Measurements from ENCODE around the gene SH3PXD2A. TPM values are rescaled to one million over a fixed set of nuclear protein-coding genes. Genes with fewer than 3 reads are reported as not detected.

SH3PXD2A gene
- total RNA-seq, 1 donor from 2014 or later = 28.7 TPM

DNA sequence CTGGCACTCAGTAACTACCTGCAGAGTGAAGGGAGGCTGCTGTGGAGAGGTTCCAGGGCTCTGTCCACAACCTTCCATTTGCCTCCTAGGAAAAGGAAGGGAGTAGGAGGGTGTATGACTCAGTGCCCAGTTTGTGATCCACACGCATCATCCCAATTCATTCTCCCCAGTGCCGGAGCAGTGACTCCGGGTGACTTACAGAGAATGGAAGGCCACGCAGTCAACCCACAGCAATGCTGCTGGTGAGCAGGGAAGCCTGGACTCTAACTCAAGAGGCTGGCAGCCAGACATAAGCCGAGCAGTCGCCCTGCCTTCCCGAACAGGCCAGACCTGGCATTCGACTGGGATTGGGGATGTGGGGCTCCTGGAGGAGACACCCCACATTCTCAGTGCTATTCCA lies 139.9 kb downstream of the SH3PXD2A start:
- DNase-seq (ENCODE audit: missing footprints) (no peak), ATAC-seq (no peak)
- intact Hi-C loops (cut with DNase I) = no loop called here

GRCh38 chr10:103714232-103714891 lies 141.0 kb downstream of the SH3PXD2A start:
- DNase-seq (ENCODE audit: missing footprints) (peak; percentile 41), ATAC-seq (no peak)
- intact Hi-C loops (cut with DNase I) = no loop called here

GRCh38 chr10:103713676-103714075 lies 141.7 kb downstream of the SH3PXD2A start:
- intact Hi-C loops (cut with DNase I) = loop anchor here (1.0 kb wide), 3 partner anchors 142 to 173 kb away; partner anchors contain the start of gene SH3PXD2A
- no peak for ATAC-seq
- no peak for DNase-seq (ENCODE audit: missing footprints)

GRCh38 chr10:103712898-103713498 lies 142.4 kb downstream of the SH3PXD2A start:
- DNase-seq (ENCODE audit: missing footprints) (peak; percentile 81), ATAC-seq (peak; percentile 86)
- intact Hi-C loops (cut with DNase I) = loop anchor here (1.0 kb wide), 3 partner anchors 142 to 173 kb away; partner anchors contain the start of gene SH3PXD2A

GRCh38 chr10:103712146-103712545 lies 143.2 kb downstream of the SH3PXD2A start:
- intact Hi-C loops (cut with DNase I) = no loop called here
- DNase-seq (ENCODE audit: missing footprints) (no peak), ATAC-seq (no peak)

DNA sequence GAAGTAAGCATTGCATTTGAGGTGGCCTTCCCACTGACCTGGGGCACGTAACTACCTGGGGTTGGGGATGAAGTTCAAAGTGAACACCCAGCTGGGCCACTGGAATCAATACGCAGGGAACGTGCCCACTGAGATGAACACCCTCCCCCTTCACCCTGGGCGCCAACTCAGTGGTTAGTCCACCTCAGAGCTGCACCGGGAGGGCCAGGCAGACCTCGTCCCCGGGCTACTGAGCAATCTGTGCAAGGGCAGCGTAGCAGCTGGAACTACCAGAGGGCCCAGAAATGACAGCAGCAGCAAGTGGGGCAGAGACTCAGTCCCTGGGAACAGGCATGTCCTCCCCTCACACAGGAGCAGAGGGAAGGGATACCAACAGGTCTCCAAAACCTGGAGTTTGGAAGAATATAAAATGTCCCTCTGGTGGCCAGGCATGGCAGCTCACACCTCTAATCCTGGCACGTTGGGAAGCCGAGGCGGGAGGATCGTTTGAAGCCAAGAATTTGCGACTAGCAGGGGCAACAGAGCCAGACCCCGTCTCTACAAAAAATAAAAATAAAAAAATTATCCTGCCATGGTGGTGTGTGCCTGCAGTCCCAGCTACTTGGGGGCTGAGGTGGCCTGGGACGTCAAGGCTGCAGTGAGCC lies 143.9 kb downstream of the SH3PXD2A start:
- no peak for ATAC-seq
- no peak for DNase-seq (ENCODE audit: missing footprints)
- intact Hi-C loops (cut with DNase I) = no loop called here

DNA sequence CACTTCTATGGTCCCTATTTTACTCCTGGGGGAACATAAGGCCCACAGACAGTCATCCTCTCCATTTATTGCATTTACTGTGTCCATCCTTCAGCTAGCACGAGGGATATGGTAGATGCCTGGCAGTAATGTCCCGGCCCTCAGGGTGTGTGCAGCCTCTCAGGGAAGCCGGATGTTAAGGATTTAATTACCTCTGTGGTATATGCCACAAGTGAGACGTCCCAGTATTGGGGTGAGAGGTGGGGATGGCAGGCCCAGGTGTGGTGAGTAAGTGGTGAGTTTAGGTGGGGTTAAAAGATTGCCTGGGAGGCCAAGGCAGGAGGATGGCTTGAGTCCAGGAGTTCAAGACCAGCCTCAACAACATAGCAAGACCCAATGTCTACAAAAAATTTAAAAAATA lies 144.9 kb downstream of the SH3PXD2A start:
- DNase-seq (ENCODE audit: missing footprints) (no peak), ATAC-seq (no peak)
- intact Hi-C loops (cut with DNase I) = no loop called here

DNA sequence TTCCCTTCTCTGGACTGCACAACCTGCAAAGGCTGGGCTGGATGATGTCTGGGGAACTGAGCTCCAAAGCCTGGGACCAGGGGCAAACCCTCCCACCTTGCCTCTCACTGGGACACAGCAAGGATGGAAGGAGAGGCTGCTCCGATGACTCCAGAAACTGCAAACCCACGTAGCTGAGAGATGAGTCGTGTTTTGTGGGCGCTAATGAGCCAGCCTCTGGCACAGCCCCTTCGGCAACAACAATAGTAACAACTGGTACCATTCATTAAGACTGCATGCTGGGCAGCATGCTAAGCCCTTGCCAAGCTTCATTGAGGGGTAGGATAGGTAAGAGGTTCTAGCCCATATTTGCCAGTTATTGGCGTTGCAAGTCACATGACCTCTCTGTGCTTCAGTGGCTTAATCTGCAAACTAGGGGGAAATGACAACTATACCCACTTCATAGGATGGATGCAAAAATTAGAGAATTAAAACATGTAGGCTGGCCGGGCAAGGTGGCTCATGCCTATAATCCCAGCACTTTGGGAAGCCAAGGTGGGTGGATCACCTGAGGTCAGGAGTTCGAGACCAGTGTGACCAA lies 145.9 kb downstream of the SH3PXD2A start:
- ATAC-seq = no peak
- intact Hi-C loops (cut with DNase I) = no loop called here
- no peak for DNase-seq (ENCODE audit: missing footprints)

- intact Hi-C loops (cut with DNase I) = no loop called here
- DNase-seq (ENCODE audit: missing footprints) (no peak), ATAC-seq (no peak)
Observed at GRCh38 chr10:103708627-103709288, 146.6 kb downstream of the SH3PXD2A start.

GRCh38 chr10:103707956-103708626 lies 147.3 kb downstream of the SH3PXD2A start:
- ATAC-seq (no peak), DNase-seq (ENCODE audit: missing footprints) (no peak)
- intact Hi-C loops (cut with DNase I) = no loop called here

DNA sequence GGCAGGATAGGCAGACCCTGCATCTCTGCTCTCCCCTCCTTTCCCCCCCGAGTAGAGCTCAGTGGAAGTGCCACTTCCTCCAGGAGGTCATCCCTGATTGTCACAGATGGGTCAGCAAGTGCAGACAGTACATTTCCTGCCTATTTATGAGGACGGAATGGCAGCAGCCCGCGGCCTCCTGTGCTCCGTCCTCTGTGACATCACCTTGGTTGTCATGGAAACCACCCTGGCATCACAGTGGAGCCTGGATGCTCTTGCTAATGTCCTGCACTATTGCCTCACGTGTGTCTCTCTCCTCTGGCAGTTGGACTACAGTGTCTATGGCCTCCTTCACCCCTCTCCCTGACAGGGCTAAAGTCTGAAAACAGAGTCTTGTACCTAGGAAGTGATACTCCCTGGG lies 148.6 kb downstream of the SH3PXD2A start:
- intact Hi-C loops (cut with DNase I) = no loop called here
- ATAC-seq (no peak), DNase-seq (ENCODE audit: missing footprints) (no peak)

GRCh38 chr10:103706047-103706446 lies 149.3 kb downstream of the SH3PXD2A start:
- no peak for ATAC-seq
- DNase-seq (ENCODE audit: missing footprints) = no peak
- intact Hi-C loops (cut with DNase I) = no loop called here

- intact Hi-C loops (cut with DNase I) = no loop called here
- DNase-seq (ENCODE audit: missing footprints) = no peak
- ATAC-seq = no peak
Observed at GRCh38 chr10:103703941-103704919, 151.1 kb downstream of the SH3PXD2A start.

DNA sequence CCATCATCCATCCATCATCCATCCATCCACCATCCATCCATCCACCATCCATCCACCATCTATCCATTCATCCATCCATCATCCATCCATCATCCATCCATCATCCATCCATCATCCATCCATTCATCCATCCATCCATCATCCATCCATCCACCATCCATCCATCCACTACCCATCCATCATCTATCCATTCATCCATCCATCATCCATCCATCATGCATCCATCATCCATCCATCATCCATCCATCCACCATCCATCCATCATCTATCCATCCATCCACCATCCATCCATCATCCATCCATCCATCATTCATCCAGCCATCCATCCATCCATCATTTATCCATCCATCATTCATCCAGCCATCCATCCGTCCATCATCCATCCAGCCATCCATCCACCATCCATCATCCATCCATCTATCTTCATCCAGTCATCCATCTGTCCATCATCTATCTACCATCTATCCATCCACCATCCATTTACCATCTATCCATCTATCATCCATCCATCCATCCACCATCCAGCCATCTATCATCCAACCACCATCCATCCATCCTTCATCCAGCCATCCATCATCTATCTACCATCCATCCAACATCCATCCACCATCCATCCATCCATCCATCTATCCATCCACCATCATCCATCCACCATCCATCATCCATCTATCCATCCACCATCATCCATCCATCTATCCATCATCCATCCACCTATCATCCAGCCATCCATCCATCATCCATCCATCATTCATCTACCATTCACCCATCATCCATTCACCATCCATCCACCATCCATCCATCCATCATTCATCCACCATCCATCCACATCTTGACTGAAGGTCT lies 153.8 kb downstream of the SH3PXD2A start:
- intact Hi-C loops (cut with DNase I) = no loop called here
- ATAC-seq (no peak), DNase-seq (ENCODE audit: missing footprints) (no peak)

GRCh38 chr10:103700436-103700715 lies 155.0 kb downstream of the SH3PXD2A start:
- intact Hi-C loops (cut with DNase I) = no loop called here
- DNase-seq (ENCODE audit: missing footprints) (no peak), ATAC-seq (no peak)

GRCh38 chr10:103699611-103700435 lies 155.6 kb downstream of the SH3PXD2A start:
- intact Hi-C loops (cut with DNase I) = no loop called here
- DNase-seq (ENCODE audit: missing footprints) (no peak), ATAC-seq (no peak)

All from Right ventricle myocardium inferior (tissue), 1 donor.